Urinary bladder (tissue), 4 donors: ENCODE data around the gene ZNF512B. TPM values are rescaled to one million over a fixed set of nuclear protein-coding genes. Genes with fewer than 3 reads are reported as not detected.
"Not testable (repeated sequence)": the region's sequence is repeated elsewhere in the genome, so short reads cannot be mapped to it uniquely, and the experiment has no call there.

Experiments
- DNase-seq: peaks from one replicate; pipeline ENCODE4 v3.0.0-alpha.2; 2015; ENCODE audit errors: extremely low spot score
- H3K27ac ChIP-seq: one replicate; pipeline ENCODE4 v1.5.1; 2013; ENCODE audit warnings: low read depth, mild to moderate bottlenecking, moderate library complexity
- H3K36me3 ChIP-seq: one replicate; pipeline ENCODE4 v1.6.1; 2013; ENCODE audit warnings: mild to moderate bottlenecking, moderate library complexity; ENCODE audit not compliant: insufficient read depth
- H3K4me1 ChIP-seq: one replicate; pipeline ENCODE4 v1.6.1; 2013; ENCODE audit warnings: mild to moderate bottlenecking, moderate library complexity; ENCODE audit not compliant: insufficient read depth
- H3K4me3 ChIP-seq: one replicate; pipeline ENCODE4 v1.5.1; 2013; ENCODE audit warnings: low read depth, low read length
- WGBS: extraction: QIAGEN DNeasy Blood & Tissue Kit; methylation state at CpG from one replicate; pipeline ENCODE4 v1.1.7; 2013; 5-methylcytosine and 5-hydroxymethylcytosine counted together
- polyA plus RNA-seq: library from polyadenylated mRNA; stranded (reverse); fragments of 200-250 nt; gene quantifications from one replicate; pipeline ENCODE4 v1.2.3, GENCODE V29; 2013
- total RNA-seq: library from RNA; depleted of rRNA; stranded (reverse); fragments of >200 nt; gene quantifications from one replicate; pipeline ENCODE4 v1.2.3, GENCODE V29; 2014
- donor health status: healthy with polysubstance abuse.
- donor health status: healthy.

Gene ZNF512B
- total and polyA plus RNA-seq, 2 donors, result 8.7 to 13.8 TPM

GRCh38 chr20:63931735-63932134, 38.0 kb downstream of the ZNF512B start:
- Histone ChIP-seq H3K36me3 (peaks cover 9% of the 10 kb centered on the region), H3K27ac (no peak overlapping the region), H3K4me3 (no peak overlapping the region), H3K4me1 (no peaks in the 10 kb centered on the region)
- WGBS, result 97% methylated on average over 19 of the region's 19 CpGs
- DNase-seq, result no peak

DNA sequence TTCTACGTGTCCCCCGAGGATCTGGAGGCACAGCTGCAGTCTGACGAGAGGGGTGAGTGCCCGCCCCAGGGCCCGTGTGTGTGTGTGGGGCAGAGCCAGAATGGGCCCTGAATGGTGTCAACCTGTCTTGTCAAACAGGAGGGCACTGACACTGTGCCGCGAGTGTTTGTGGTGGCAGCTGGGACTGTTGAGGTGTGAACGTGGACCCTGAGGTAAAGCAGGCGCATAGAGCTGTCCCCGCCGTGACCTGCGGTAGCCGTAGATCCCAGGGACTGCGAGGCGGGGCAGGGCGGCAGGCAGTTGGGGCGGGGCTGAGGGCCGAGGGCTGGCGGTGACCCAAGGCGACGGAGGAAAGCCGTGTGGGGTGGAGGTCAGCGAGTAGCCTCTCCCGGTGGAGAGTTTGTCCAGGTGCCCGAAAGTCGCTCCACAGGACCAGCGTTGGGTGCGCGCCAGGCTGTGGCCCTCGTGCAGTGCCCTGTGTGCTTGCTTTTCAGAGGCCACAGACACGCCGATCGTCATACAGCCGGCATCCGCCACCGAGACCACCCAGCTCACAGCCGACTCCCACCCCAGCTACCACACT, 38.7 kb downstream of the ZNF512B start:
- Histone ChIP-seq H3K36me3 (peaks cover 9% of the 10 kb centered on the region), H3K27ac (no peak overlapping the region), H3K4me3 (no peak overlapping the region), H3K4me1 (no peaks in the 10 kb centered on the region)
- 90% methylated on average over 37 of the region's 37 CpGs for WGBS
- no peak for DNase-seq

DNA sequence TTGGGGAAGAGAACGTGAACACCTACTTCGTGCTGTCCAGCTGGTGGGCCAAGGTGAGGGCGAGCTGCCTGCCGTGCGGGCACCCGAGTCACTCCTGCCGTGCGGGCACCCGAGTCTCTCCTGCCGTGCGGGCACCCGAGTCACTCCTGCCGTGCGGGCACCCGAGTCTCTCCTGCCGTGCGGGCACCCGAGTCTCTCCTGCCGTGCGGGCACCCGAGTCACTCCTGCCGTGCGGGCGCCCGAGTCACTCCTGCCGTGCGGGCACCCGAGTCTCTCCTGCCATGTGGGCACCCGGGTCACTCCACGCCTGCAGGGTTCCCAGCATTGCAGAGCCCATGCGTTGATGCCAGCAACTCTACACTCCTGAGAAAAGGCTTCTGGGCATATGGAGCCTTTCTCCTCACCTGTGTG, 40.3 kb downstream of the ZNF512B start:
- not testable (repeated sequence) for H3K4me3 ChIP-seq, H3K27ac ChIP-seq, H3K36me3 ChIP-seq, DNase-seq, H3K4me1 ChIP-seq
- 92% methylated on average over 31 of the region's 31 CpGs for WGBS

DNA sequence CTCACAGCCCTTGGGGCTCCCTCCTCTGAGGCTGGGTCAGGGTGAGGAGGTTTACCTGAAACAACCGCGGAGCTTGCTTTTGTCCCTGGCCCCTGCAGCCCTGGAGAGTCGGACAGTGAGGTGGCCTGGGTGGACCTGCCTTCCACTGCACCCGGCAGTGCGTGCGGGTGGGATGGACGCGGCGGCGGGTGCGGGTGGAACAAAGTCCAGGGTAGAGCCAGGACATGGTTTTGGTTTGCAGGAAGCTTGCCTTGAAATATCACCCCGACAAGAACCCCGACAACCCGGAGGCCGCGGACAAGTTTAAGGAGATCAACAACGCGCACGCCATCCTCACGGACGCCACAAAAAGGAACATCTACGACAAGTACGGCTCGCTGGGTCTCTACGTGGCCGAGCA, 40.7 kb downstream of the ZNF512B start:
- Histone ChIP-seq H3K4me1 (no peaks in the 10 kb centered on the region), H3K4me3 (no peak overlapping the region), H3K27ac (no peak overlapping the region), H3K36me3 (peaks cover 9% of the 10 kb centered on the region)
- DNase-seq, result no peak
- WGBS, result 96% methylated on average over 26 of the region's 26 CpGs

DNA sequence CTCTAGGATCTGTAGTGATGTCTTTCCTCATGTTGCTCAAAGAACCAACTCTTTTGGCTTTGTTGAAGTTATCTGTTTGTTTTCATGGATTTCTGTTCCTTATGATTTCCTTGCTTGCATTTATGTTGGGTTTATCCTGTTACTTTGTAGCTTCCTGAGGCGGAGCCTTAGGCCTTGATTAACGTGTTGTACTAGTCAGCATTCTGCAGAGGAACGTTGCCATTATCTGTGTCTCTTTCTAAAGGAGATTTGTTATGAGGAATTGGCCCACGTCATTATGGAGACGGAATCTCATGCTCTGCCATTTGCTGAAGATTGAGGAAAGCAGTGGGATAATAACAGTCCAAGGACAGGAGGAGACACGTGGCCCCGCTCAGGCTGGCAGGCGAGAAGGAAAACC, 43.4 kb downstream of the ZNF512B start:
- no peak for DNase-seq
- Histone ChIP-seq H3K27ac (no peak overlapping the region), H3K36me3 (peaks cover 4% of the 10 kb centered on the region), H3K4me1 (no peaks in the 10 kb centered on the region), H3K4me3 (no peak overlapping the region)
- WGBS, result 78% methylated on average over 8 of the region's 8 CpGs

DNA sequence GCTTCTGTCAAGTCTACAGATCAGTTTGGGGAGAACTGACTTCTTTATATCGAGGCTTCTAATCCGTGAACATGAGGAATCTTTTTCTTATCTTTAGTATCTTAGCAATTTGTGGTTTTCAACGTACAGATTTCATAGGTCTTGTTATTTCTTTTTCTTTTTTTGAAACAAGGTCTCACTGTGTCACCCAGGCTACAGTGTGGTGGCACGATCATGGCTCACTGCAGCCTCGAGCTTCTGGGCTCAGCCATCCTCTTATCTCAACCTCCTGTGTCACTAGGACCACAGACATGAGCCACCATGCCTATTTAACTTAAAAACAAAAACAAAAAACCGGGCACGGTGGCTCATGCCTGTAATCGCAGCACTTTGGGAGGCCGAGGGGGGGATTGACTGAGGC, 45.5 kb downstream of the ZNF512B start:
- 79% methylated on average over 9 of the region's 9 CpGs for WGBS
- Histone ChIP-seq H3K4me3 (no peak overlapping the region), H3K4me1 (no peaks in the 10 kb centered on the region), H3K27ac (no peak overlapping the region), H3K36me3 (peaks cover 3% of the 10 kb centered on the region)
- DNase-seq, result no peak

GRCh38 chr20:63923651-63924050, 46.1 kb downstream of the ZNF512B start:
- H3K27ac ChIP-seq, result no peak overlapping the region
- WGBS, result 53% methylated on average over 8 of the region's 8 CpGs
- H3K36me3 ChIP-seq, result peaks cover 3% of the 10 kb centered on the region
- no peaks in the 10 kb centered on the region for H3K4me1 ChIP-seq
- DNase-seq, result no peak
- H3K4me3 ChIP-seq, result no peak overlapping the region

GRCh38 chr20:63920226-63920625, 49.5 kb downstream of the ZNF512B start:
- H3K4me1 ChIP-seq, result no peaks in the 10 kb centered on the region
- 96% methylated on average over 23 of the region's 23 CpGs for WGBS

DNA sequence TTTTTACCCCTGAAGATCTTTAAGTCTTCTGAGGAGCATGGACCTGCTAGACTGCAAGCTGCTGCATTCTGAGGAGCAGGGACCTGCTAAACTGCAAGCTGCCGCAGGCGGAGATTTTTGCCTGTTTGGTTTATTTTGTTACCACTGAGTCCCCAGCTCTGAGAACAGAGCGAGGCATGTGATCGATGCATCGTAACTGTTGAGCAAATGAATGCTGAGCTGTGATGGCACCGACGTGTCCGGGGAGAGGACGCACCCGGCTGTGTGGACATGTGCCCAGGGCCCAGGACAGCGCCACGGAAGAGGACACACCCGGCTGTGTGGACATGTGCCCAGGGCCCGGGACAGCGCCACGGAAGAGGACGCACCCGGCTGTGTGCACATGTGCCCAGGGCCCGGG, 50.6 kb downstream of the ZNF512B start:
- no peak for DNase-seq
- Histone ChIP-seq H3K4me1 (no peaks in the 10 kb centered on the region), H3K36me3 (peaks cover 3% of the 10 kb centered on the region), H3K4me3 (no peak overlapping the region), H3K27ac (no peak overlapping the region)
- 92% methylated on average over 19 of the region's 19 CpGs for WGBS

More at GRCh38 chr20:63920226-63920625, 49.5 kb downstream of the ZNF512B start:
- H3K4me3 ChIP-seq, result no peak overlapping the region
- no peak for DNase-seq
- peaks cover 3% of the 10 kb centered on the region for H3K36me3 ChIP-seq
- no peak overlapping the region for H3K27ac ChIP-seq

GRCh38 chr20:63917811-63918210, 51.9 kb downstream of the ZNF512B start:
- no peak for DNase-seq
- WGBS, result 94% methylated on average over 11 of the region's 11 CpGs
- peaks cover 3% of the 10 kb centered on the region for H3K36me3 ChIP-seq
- H3K4me1 ChIP-seq, result no peaks in the 10 kb centered on the region
- H3K4me3 ChIP-seq, result no peak overlapping the region
- no peak overlapping the region for H3K27ac ChIP-seq

DNA sequence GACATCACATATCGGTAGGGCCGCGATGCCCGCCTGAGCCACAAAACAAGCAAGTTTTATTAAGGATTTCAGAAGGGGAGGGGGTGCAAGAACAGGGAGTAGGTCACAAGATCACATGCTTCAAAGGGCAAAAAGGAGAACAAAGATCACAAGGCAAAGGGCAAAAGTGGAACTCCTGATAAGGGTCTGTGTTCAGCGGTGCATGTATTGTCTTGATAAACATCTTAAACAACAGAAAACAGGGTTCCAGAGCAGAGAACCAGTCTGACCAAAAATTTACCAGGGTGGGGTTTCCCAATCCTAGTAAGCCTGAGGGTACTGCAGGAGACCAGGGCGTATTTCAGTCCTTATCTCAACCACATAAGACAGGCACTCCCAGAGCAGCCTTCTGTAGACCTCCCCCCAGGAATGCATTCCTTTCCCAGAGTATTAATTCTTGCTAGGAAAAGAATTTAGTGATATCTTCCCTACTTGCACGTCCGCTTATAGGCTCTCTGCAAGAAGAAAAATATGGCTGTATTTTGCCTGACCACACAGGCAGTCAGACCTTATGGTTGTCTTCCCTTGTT, 53.3 kb downstream of the ZNF512B start:
- H3K4me3 ChIP-seq, DNase-seq, H3K4me1 ChIP-seq, H3K36me3 ChIP-seq, H3K27ac ChIP-seq: not testable (repeated sequence)
- WGBS, result 91% methylated on average over 8 of the region's 8 CpGs

DNA sequence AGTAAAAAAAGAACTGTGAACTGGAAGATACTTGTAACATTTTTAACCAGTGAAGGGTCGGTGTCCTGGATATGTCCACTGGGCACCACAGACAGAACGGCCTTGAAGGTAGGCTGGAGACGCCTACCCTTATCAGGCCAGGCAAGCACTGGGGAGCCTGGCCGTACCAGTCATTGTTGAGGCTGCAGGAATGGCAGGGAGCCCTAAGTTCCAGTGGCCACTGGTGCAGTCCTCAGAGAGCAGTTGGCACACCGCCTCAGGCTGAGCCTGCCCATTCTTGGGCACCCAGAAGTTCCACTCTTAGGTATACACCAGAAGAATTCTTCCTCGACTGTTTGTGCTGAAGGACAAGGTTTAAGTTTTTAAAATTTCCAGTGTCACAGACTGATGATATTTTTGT, 54.3 kb downstream of the ZNF512B start:
- Histone ChIP-seq H3K36me3 (peaks cover 3% of the 10 kb centered on the region), H3K27ac (no peak overlapping the region), H3K4me1 (no peaks in the 10 kb centered on the region), H3K4me3 (no peak overlapping the region)
- WGBS, result 94% methylated on average over 6 of the region's 6 CpGs
- no peak for DNase-seq

DNA sequence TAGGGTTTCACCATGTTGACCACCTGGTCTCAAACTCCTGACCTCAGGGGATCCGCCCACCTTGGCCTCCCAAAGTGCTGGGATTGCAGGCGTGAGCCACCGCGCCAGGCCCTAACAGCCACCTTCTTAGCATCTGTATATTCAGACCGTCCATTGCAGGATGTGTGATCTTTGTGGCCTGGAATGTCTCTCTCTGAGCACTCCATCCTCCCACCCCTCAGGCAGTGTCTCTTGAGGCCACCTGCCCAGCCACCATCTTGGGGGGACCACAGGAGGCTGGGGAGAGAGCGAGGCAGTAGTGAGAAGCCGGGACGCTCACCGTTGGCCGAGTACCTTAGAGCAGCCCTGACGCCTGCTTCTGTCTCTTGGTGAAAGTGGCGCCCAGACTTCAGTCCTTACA, 56.0 kb downstream of the ZNF512B start:
- Histone ChIP-seq H3K4me3 (no peak overlapping the region), H3K27ac (no peak overlapping the region), H3K4me1 (no peaks in the 10 kb centered on the region), H3K36me3 (no peaks in the 10 kb centered on the region)
- WGBS, result 94% methylated on average over 12 of the region's 12 CpGs
- no peak for DNase-seq

- WGBS, result 44% methylated on average over 12 of the region's 12 CpGs
- Histone ChIP-seq H3K4me3 (no peak overlapping the region), H3K36me3 (no peaks in the 10 kb centered on the region), H3K27ac (no peak overlapping the region), H3K4me1 (no peaks in the 10 kb centered on the region)
- DNase-seq, result no peak
Observed at GRCh38 chr20:63911176-63911575, 58.6 kb downstream of the ZNF512B start.
